Small intestine (tissue), 7 donors: Measurements from ENCODE around the gene C5orf15. TPM values are rescaled to one million over a fixed set of nuclear protein-coding genes. Genes with fewer than 3 reads are reported as not detected.

ENCODE experiments used
- DNase-seq, 2 donors: peaks; one replicate each; pipeline versions ENCODE4 v3.0.0 to v3.0.0-alpha.2; 2013
- FAIRE-seq: peaks from 2 replicates; lab custom pipeline; 2012; peaks lifted over from hg19 to GRCh38; lab: Jason Lieb, UNC
- H3K27ac ChIP-seq, 3 donors: one replicate each; pipeline ENCODE4 v1.5.1; 2013; ENCODE audit warnings: low read length in 2 of 3, mild to moderate bottlenecking in 2 of 3, control low read depth in 1 of 3, inconsistent platforms in 1 of 3, low read depth in 1 of 3, moderate library complexity in 1 of 3
- H3K27me3 ChIP-seq, 3 donors: one replicate each; pipeline ENCODE4 v1.6.1; 2013; ENCODE audit warnings: low read length in 3 of 3, inconsistent platforms in 1 of 3; ENCODE audit not compliant: control insufficient read depth in 3 of 3, insufficient read depth in 3 of 3
- H3K36me3 ChIP-seq, 3 donors: one replicate each; pipeline ENCODE4 v1.6.1; 2013; ENCODE audit warnings: low read length in 3 of 3, inconsistent platforms in 1 of 3, low read depth in 1 of 3, mild to moderate bottlenecking in 1 of 3, moderate library complexity in 1 of 3; ENCODE audit not compliant: control insufficient read depth in 3 of 3, insufficient read depth in 2 of 3
- H3K4me1 ChIP-seq, 3 donors: one replicate each; pipeline ENCODE4 v1.6.1; 2013; ENCODE audit warnings: low read length in 2 of 3, inconsistent platforms in 1 of 3, low read depth in 1 of 3, mild to moderate bottlenecking in 1 of 3, moderate library complexity in 1 of 3; ENCODE audit not compliant: control insufficient read depth in 3 of 3, insufficient read depth in 2 of 3
- H3K4me3 ChIP-seq, 3 donors: one replicate each; pipeline ENCODE4 v1.5.1; 2013; ENCODE audit warnings: low read length in 3 of 3, control low read depth in 1 of 3, inconsistent platforms in 1 of 3, low read depth in 1 of 3, mild to moderate bottlenecking in 1 of 3, moderate library complexity in 1 of 3
- H3K9me3 ChIP-seq, 2 donors: one replicate each; pipeline ENCODE4 v1.6.1; 2013; ENCODE audit warnings: low read depth in 1 of 2, low read length in 1 of 2; ENCODE audit not compliant: control insufficient read depth in 2 of 2, insufficient read depth in 1 of 2
- WGBS, 3 donors: extraction: QIAGEN DNeasy Blood & Tissue Kit; methylation state at CpG; one replicate each; pipeline ENCODE4 v1.1.7; 2013; 5-methylcytosine and 5-hydroxymethylcytosine counted together
- polyA plus RNA-seq, 4 donors: library from polyadenylated mRNA; stranded (reverse) in 3 of 4; unstranded in 1 of 4; fragments of 200-250 nt in 3 of 4; fragments of 120-200 nt in 1 of 4; gene quantifications; one replicate each; pipeline versions ENCODE4 v1.2.1 to v1.2.3, GENCODE V29; 2013
- donor health status: healthy with polysubstance abuse.
- donor health status: control.
- donor health status: control.
- donor health status: Bipolar disorder and iron deficiency.
- donor health status: healthy.

Gene C5orf15
- polyA plus RNA-seq, 4 donors, result 17.3 to 71.2 (median 29.7) TPM

GRCh38 chr5:133924221-133924920 is 44.1 kb downstream of the C5orf15 start:
- H3K4me1 ChIP-seq, result peaks cover 0 to 11% (median 0%) of the 10 kb centered on the region in 3 donors
- no peak for FAIRE-seq
- 65 to 72% (median 67%) methylated on average over 5 of the region's 5 CpGs for WGBS, 3 donors

GRCh38 chr5:133921979-133922378 is 46.4 kb downstream of the C5orf15 start:
- Histone ChIP-seq H3K36me3 (no peaks in the 10 kb centered on the region), H3K9me3 (peaks cover 0 to 3% of the 10 kb centered on the region in 2 donors), H3K4me1 (peaks cover 0 to 5% (median 0%) of the 10 kb centered on the region in 3 donors), H3K27ac (no peak overlapping the region), H3K27me3 (no peaks in the 10 kb centered on the region), H3K4me3 (no peak overlapping the region)
- no peak for DNase-seq
- FAIRE-seq, result no peak
- 67 to 70% (median 69%) methylated on average over 5 of the region's 5 CpGs for WGBS, 3 donors

More at GRCh38 chr5:133924221-133924920, 44.1 kb downstream of the C5orf15 start:
- Histone ChIP-seq H3K9me3 (peaks cover 0 to 3% of the 10 kb centered on the region in 2 donors), H3K27me3 (no peaks in the 10 kb centered on the region), H3K4me3 (no peak overlapping the region), H3K36me3 (no peaks in the 10 kb centered on the region), H3K27ac (no peak overlapping the region)
- no peak for DNase-seq

GRCh38 chr5:133921069-133921468 is 47.4 kb downstream of the C5orf15 start:
- H3K4me3 ChIP-seq, result no peak overlapping the region
- FAIRE-seq (no peak), DNase-seq (no peak)
- H3K27ac ChIP-seq, result no peak overlapping the region
- WGBS, 3 donors, result 89 to 95% (median 90%) methylated on average over 7 of the region's 7 CpGs
- no peaks in the 10 kb centered on the region for H3K36me3 ChIP-seq
- H3K27me3 ChIP-seq, result no peaks in the 10 kb centered on the region
- peaks cover 0 to 2% of the 10 kb centered on the region in 2 donors for H3K9me3 ChIP-seq
- no peaks in the 10 kb centered on the region for H3K4me1 ChIP-seq

GRCh38 chr5:133919148-133920136 is 49.0 kb downstream of the C5orf15 start:
- FAIRE-seq (no peak), DNase-seq (no peak)
- no peaks in the 10 kb centered on the region for H3K36me3 ChIP-seq
- no peaks in the 10 kb centered on the region for H3K4me1 ChIP-seq
- H3K27me3 ChIP-seq, result no peaks in the 10 kb centered on the region
- 89 to 90% (median 90%) methylated on average over 16 of the region's 16 CpGs for WGBS, 3 donors
- no peak overlapping the region for H3K27ac ChIP-seq
- H3K4me3 ChIP-seq, result no peak overlapping the region
- no peaks in the 10 kb centered on the region for H3K9me3 ChIP-seq

- Histone ChIP-seq H3K27ac (no peak overlapping the region), H3K4me3 (no peak overlapping the region), H3K9me3 (no peaks in the 10 kb centered on the region), H3K27me3 (no peaks in the 10 kb centered on the region), H3K4me1 (peaks cover 0 to 2% (median 0%) of the 10 kb centered on the region in 3 donors), H3K36me3 (no peaks in the 10 kb centered on the region)
- FAIRE-seq (no peak), DNase-seq (no peak)
- WGBS, 3 donors, result 85 to 93% (median 88%) methylated on average over 10 of the region's 10 CpGs
Measured at GRCh38 chr5:133918731-133919130, 49.7 kb downstream of the C5orf15 start.

- Histone ChIP-seq H3K9me3 (no peaks in the 10 kb centered on the region), H3K27ac (no peak overlapping the region), H3K27me3 (no peaks in the 10 kb centered on the region), H3K4me1 (peaks cover 0 to 2% (median 0%) of the 10 kb centered on the region in 3 donors), H3K4me3 (no peak overlapping the region), H3K36me3 (no peaks in the 10 kb centered on the region)
- WGBS, 3 donors, result 27 to 70% (median 53%) methylated on average over 10 of the region's 10 CpGs
- no peak for FAIRE-seq
- DNase-seq, result no peak
Measured at GRCh38 chr5:133918316-133918715, 50.1 kb downstream of the C5orf15 start.

GRCh38 chr5:133917785-133918184 is 50.6 kb downstream of the C5orf15 start:
- Histone ChIP-seq H3K9me3 (no peaks in the 10 kb centered on the region), H3K27ac (no peak overlapping the region), H3K4me3 (no peak overlapping the region), H3K27me3 (no peaks in the 10 kb centered on the region), H3K36me3 (no peaks in the 10 kb centered on the region), H3K4me1 (peaks cover 0 to 2% (median 0%) of the 10 kb centered on the region in 3 donors)
- DNase-seq, result no peak
- FAIRE-seq, result no peak
- WGBS, 3 donors, result 54 to 78% (median 67%) methylated on average over 7 of the region's 7 CpGs

- no peaks in the 10 kb centered on the region for H3K27me3 ChIP-seq
- FAIRE-seq (no peak), DNase-seq (no peak)
- H3K4me1 ChIP-seq, result peaks cover 0 to 2% (median 0%) of the 10 kb centered on the region in 3 donors
- no peaks in the 10 kb centered on the region for H3K36me3 ChIP-seq
- no peak overlapping the region for H3K4me3 ChIP-seq
- no peak overlapping the region for H3K27ac ChIP-seq
- WGBS, 3 donors, result 84 to 89% (median 89%) methylated on average over 6 of the region's 6 CpGs
- no peaks in the 10 kb centered on the region for H3K9me3 ChIP-seq
Measured at GRCh38 chr5:133916914-133917313, 51.5 kb downstream of the C5orf15 start.
